HAP-1 (cell line): Measurements from ENCODE around the gene UNC13C.

ENCODE experiments used
- DNase-seq, 2 experiments: peaks; one replicate each; pipeline ENCODE4 v3.0.0-alpha.2; 2016 to 2020; ENCODE audit warnings: low spot score in 2 of 2
- H3K27me3 ChIP-seq: fragments of 250-450 bp; sonication (Bioruptor Pico); 2 replicates; pipeline ENCODE4 v1.5.1; 2020; ENCODE audit warnings: low read depth, mild to moderate bottlenecking, moderate library complexity
- H3K36me3 ChIP-seq: fragments of 250-450 bp; sonication (Bioruptor Pico); replicated peaks from 2 replicates; pipeline ENCODE4 v1.5.1; 2020; ENCODE audit warnings: mild to moderate bottlenecking
- H3K4me1 ChIP-seq: fragments of 250-450 bp; sonication (Bioruptor Pico); 2 replicates; pipeline ENCODE4 v1.5.1; 2020; ENCODE audit warnings: mild to moderate bottlenecking
- H3K4me3 ChIP-seq: fragments of 250-450 bp; sonication (Bioruptor Pico); 2 replicates; pipeline ENCODE4 v1.5.1; 2020; ENCODE audit warnings: mild to moderate bottlenecking, moderate library complexity
- H3K9me3 ChIP-seq: fragments of 250-450 bp; sonication (Bioruptor Pico); 2 replicates; pipeline ENCODE4 v1.5.1; 2020; ENCODE audit warnings: mild to moderate bottlenecking, moderate library complexity
- in situ Hi-C: fragments of 300-500 bp; cut with MboI; formaldehyde crosslinking; loops from 3 replicates; pipeline ENCODE4 v1.14.3; 2020; ENCODE audit warnings: low sequenced_read_pairs, inconsistent platforms, mixed read lengths

Gene UNC13C

GRCh38 chr15:54101664-54102270 lies 123.5 kb downstream of the UNC13C start:
- H3K36me3 ChIP-seq, result no peaks in the 10 kb centered on the region
- peak; percentile 68 to 93 for DNase-seq
- no peaks in the 10 kb centered on the region for H3K27me3 ChIP-seq
- H3K9me3 ChIP-seq, result no peaks in the 10 kb centered on the region
- H3K4me3 ChIP-seq, result no peak overlapping the region
- in situ Hi-C loops, result no loop called here
- peaks cover 34% of the 10 kb centered on the region for H3K4me1 ChIP-seq

GRCh38 chr15:54102704-54103103 lies 124.5 kb downstream of the UNC13C start:
- Histone ChIP-seq H3K9me3 (no peaks in the 10 kb centered on the region), H3K36me3 (no peaks in the 10 kb centered on the region), H3K27me3 (no peaks in the 10 kb centered on the region), H3K4me1 (peaks cover 27% of the 10 kb centered on the region), H3K4me3 (no peak overlapping the region)
- DNase-seq, result peak; percentile 8 to 15
- in situ Hi-C loops, result no loop called here

GRCh38 chr15:54109014-54109413 lies 130.8 kb downstream of the UNC13C start:
- H3K36me3 ChIP-seq, result no peaks in the 10 kb centered on the region
- no peak overlapping the region for H3K4me3 ChIP-seq
- in situ Hi-C loops, result no loop called here
- H3K4me1 ChIP-seq, result peaks cover 5% of the 10 kb centered on the region; the same call in 1 of the 2 replicates
- DNase-seq, result no peak
- H3K27me3 ChIP-seq, result no peaks in the 10 kb centered on the region
- no peaks in the 10 kb centered on the region; the same call in 1 of the 2 replicates for H3K9me3 ChIP-seq

GRCh38 chr15:54119051-54119450 lies 140.8 kb downstream of the UNC13C start:
- in situ Hi-C loops, result no loop called here
- H3K4me3 ChIP-seq, result no peak overlapping the region
- H3K27me3 ChIP-seq, result no peaks in the 10 kb centered on the region
- no peaks in the 10 kb centered on the region for H3K4me1 ChIP-seq
- H3K36me3 ChIP-seq, result no peaks in the 10 kb centered on the region; the same call in 1 of the 2 replicates
- DNase-seq, result no peak
- no peaks in the 10 kb centered on the region for H3K9me3 ChIP-seq

- no peak for DNase-seq
- H3K36me3 ChIP-seq, result no peaks in the 10 kb centered on the region; the same call in 1 of the 2 replicates
- no peak overlapping the region for H3K4me3 ChIP-seq
- no peaks in the 10 kb centered on the region for H3K27me3 ChIP-seq
- H3K9me3 ChIP-seq, result no peaks in the 10 kb centered on the region
- no peaks in the 10 kb centered on the region for H3K4me1 ChIP-seq
- in situ Hi-C loops, result no loop called here
These were observed 142.8 kb downstream of the UNC13C start for GRCh38 chr15:54120949-54121463.

- no peak overlapping the region for H3K4me3 ChIP-seq
- no peaks in the 10 kb centered on the region for H3K9me3 ChIP-seq
- no peak for DNase-seq
- in situ Hi-C loops, result no loop called here
- no peaks in the 10 kb centered on the region for H3K36me3 ChIP-seq
- no peaks in the 10 kb centered on the region for H3K4me1 ChIP-seq
- H3K27me3 ChIP-seq, result no peaks in the 10 kb centered on the region
These were observed 149.3 kb downstream of the UNC13C start for GRCh38 chr15:54127574-54127973.

- in situ Hi-C loops, result no loop called here
- Histone ChIP-seq H3K36me3 (no peaks in the 10 kb centered on the region), H3K4me3 (no peak overlapping the region), H3K27me3 (no peaks in the 10 kb centered on the region), H3K4me1 (no peaks in the 10 kb centered on the region), H3K9me3 (no peaks in the 10 kb centered on the region)
- DNase-seq, result no peak
These were observed 153.2 kb downstream of the UNC13C start for GRCh38 chr15:54131410-54131809.

GRCh38 chr15:54149115-54149531 lies 170.9 kb downstream of the UNC13C start:
- Histone ChIP-seq H3K4me3 (no peak overlapping the region), H3K4me1 (no peaks in the 10 kb centered on the region), H3K9me3 (no peaks in the 10 kb centered on the region), H3K27me3 (no peaks in the 10 kb centered on the region), H3K36me3 (no peaks in the 10 kb centered on the region)
- in situ Hi-C loops, result no loop called here
- no peak for DNase-seq

- H3K4me1 ChIP-seq, result no peaks in the 10 kb centered on the region
- in situ Hi-C loops, result no loop called here
- no peak for DNase-seq
- H3K27me3 ChIP-seq, result no peaks in the 10 kb centered on the region
- no peaks in the 10 kb centered on the region for H3K9me3 ChIP-seq
- no peak overlapping the region for H3K4me3 ChIP-seq
- H3K36me3 ChIP-seq, result no peaks in the 10 kb centered on the region
These were observed 172.0 kb downstream of the UNC13C start for GRCh38 chr15:54150255-54150654.

GRCh38 chr15:54159012-54159411 lies 180.8 kb downstream of the UNC13C start:
- H3K27me3 ChIP-seq, result no peaks in the 10 kb centered on the region
- no peaks in the 10 kb centered on the region for H3K36me3 ChIP-seq
- no peaks in the 10 kb centered on the region for H3K9me3 ChIP-seq
- no peaks in the 10 kb centered on the region for H3K4me1 ChIP-seq
- in situ Hi-C loops, result no loop called here
- H3K4me3 ChIP-seq, result no peak overlapping the region
- no peak for DNase-seq

- in situ Hi-C loops, result no loop called here
- no peak for DNase-seq
- no peaks in the 10 kb centered on the region for H3K9me3 ChIP-seq
These were observed 209.1 kb downstream of the UNC13C start for GRCh38 chr15:54187325-54187724.

GRCh38 chr15:54197995-54198394 lies 219.8 kb downstream of the UNC13C start:
- Histone ChIP-seq H3K4me1 (peaks cover 5% of the 10 kb centered on the region), H3K27me3 (no peaks in the 10 kb centered on the region), H3K4me3 (no peak overlapping the region), H3K9me3 (no peaks in the 10 kb centered on the region), H3K36me3 (no peaks in the 10 kb centered on the region)
- DNase-seq, result peak; percentile 29 to 35
- in situ Hi-C loops, result no loop called here

More at GRCh38 chr15:54187325-54187724, 209.1 kb downstream of the UNC13C start:
- Histone ChIP-seq H3K4me1 (no peaks in the 10 kb centered on the region), H3K4me3 (no peak overlapping the region), H3K36me3 (no peaks in the 10 kb centered on the region), H3K27me3 (no peaks in the 10 kb centered on the region)

GRCh38 chr15:54206586-54207321 lies 228.5 kb downstream of the UNC13C start:
- H3K9me3 ChIP-seq, result no peaks in the 10 kb centered on the region
- H3K36me3 ChIP-seq, result no peaks in the 10 kb centered on the region
- H3K4me3 ChIP-seq, result no peak overlapping the region
- in situ Hi-C loops, result no loop called here
- H3K27me3 ChIP-seq, result no peaks in the 10 kb centered on the region
- H3K4me1 ChIP-seq, result peaks cover 10% of the 10 kb centered on the region
- no peak for DNase-seq

- no peak for DNase-seq
- no peaks in the 10 kb centered on the region for H3K9me3 ChIP-seq
- no peaks in the 10 kb centered on the region for H3K36me3 ChIP-seq
- no peaks in the 10 kb centered on the region for H3K27me3 ChIP-seq
- H3K4me3 ChIP-seq, result no peak overlapping the region
- H3K4me1 ChIP-seq, result peaks cover 10% of the 10 kb centered on the region
- in situ Hi-C loops, result no loop called here
These were observed 230.5 kb downstream of the UNC13C start for GRCh38 chr15:54208786-54209185.
